Natural killer cell (primary cell): ENCODE measurements around the gene HDAC4. TPM values are rescaled to one million over a fixed set of nuclear protein-coding genes. Genes with fewer than 3 reads are reported as not detected.

Experiments used
- ATAC-seq, 3 donors: fragments of 150-1000 bp in 2 of 3; fragments of 200-7000 bp in 1 of 3; cut with Tn5 transposase; 1 replicate in 1 of 3; 2 replicates in 2 of 3; pipeline ENCODE4 v1.10.0; 2021; ENCODE audit warnings: mild to moderate bottlenecking in 2 of 3, moderate library complexity in 2 of 3
- DNase-seq, 2 donors: peaks; one replicate each; pipeline versions ENCODE4 v3.0.0 to v3.0.0-alpha.2; 2013 to 2021; ENCODE audit warnings: mixed read lengths in 1 of 2
- H3K27ac ChIP-seq: one replicate; pipeline ENCODE4 v1.5.1; 2013; ENCODE audit warnings: mild to moderate bottlenecking, low read length
- H3K27me3 ChIP-seq: one replicate; pipeline ENCODE4 v1.6.1; 2013; ENCODE audit warnings: low read length; ENCODE audit not compliant: control insufficient read depth, insufficient read depth
- H3K36me3 ChIP-seq: one replicate; pipeline ENCODE4 v1.6.1; 2013; ENCODE audit warnings: low read length; ENCODE audit not compliant: control insufficient read depth, insufficient read depth
- H3K4me1 ChIP-seq: one replicate; pipeline ENCODE4 v1.6.1; 2013; ENCODE audit warnings: low read length; ENCODE audit not compliant: control insufficient read depth, insufficient read depth
- H3K4me3 ChIP-seq: one replicate; pipeline ENCODE4 v1.5.1; 2013; ENCODE audit warnings: low read length
- H3K9me3 ChIP-seq: one replicate; pipeline ENCODE4 v1.6.1; 2013; ENCODE audit warnings: low read length; ENCODE audit not compliant: control insufficient read depth, insufficient read depth
- H3K27ac Mint-ChIP-seq, 2 donors: one replicate each; pipeline ENCODE4 v1.8.0; 2022; ENCODE audit warnings: mild to moderate bottlenecking in 2 of 2, mixed read lengths in 2 of 2, moderate library complexity in 1 of 2
- H3K27me3 Mint-ChIP-seq, 2 donors: one replicate each; pipeline ENCODE4 v1.8.0; 2022; ENCODE audit warnings: low read depth in 2 of 2, mixed read lengths in 2 of 2
- H3K36me3 Mint-ChIP-seq: one replicate; pipeline ENCODE4 v1.8.0; 2022; ENCODE audit warnings: mixed read lengths
- H3K4me1 Mint-ChIP-seq, 2 donors: one replicate each; pipeline ENCODE4 v1.8.0; 2022; ENCODE audit warnings: mixed read lengths in 2 of 2
- H3K4me3 Mint-ChIP-seq: one replicate; pipeline ENCODE4 v1.8.0; 2022; ENCODE audit warnings: mild to moderate bottlenecking, moderate library complexity, mixed read lengths
- H3K9me3 Mint-ChIP-seq, 2 donors: one replicate each; pipeline ENCODE4 v1.8.0; 2022; ENCODE audit warnings: mixed read lengths in 2 of 2
- CTCF ChIP-seq: fragments of 200-600 bp; IDR thresholded peaks from one replicate; pipeline ENCODE4 v1.8.0; 2022; ENCODE audit warnings: antibody characterized with exemption
- WGBS: methylation state at CpG from one replicate; pipeline ENCODE4 v1.1.7; 2013; ENCODE audit warnings: missing lambda C conversion rate; ENCODE audit not compliant: insufficient coverage; 5-methylcytosine and 5-hydroxymethylcytosine counted together
- intact Hi-C: fragments of 100-400 bp; cut with micrococcal nuclease; formaldehyde crosslinking; loops from one replicate; pipeline ENCODE4 v1.14.2; 2022
- total RNA-seq, 4 donors: library from RNA; stranded (reverse); fragments of 120-200 nt in 1 of 4; gene quantifications; one replicate each; pipeline versions ENCODE4 v1.2.3 to v1.2.4, GENCODE V29; 2013 to 2022

The HDAC4 gene
- total RNA-seq, 3 donors from 2014 or later (not counting 1 experiment from before 2014, with no cell fraction given): 74.9 to 105 (median 100) TPM

GRCh38 chr2:239181074-239181902 lies 219.5 kb downstream of the HDAC4 start:
- no peak for DNase-seq
- H3K9me3 Mint-ChIP-seq: no peaks in the 10 kb centered on the region

GRCh38 chr2:239180526-239181073 lies 220.2 kb downstream of the HDAC4 start:
- H3K27ac ChIP-seq: no peak overlapping the region

More at GRCh38 chr2:239181074-239181902, 219.5 kb downstream of the HDAC4 start:
- Histone ChIP-seq H3K36me3 (peaks cover 50% of the 10 kb centered on the region), H3K4me1 (no peaks in the 10 kb centered on the region), H3K9me3 (no peaks in the 10 kb centered on the region), H3K27me3 (no peaks in the 10 kb centered on the region), H3K27ac (no peak overlapping the region), H3K4me3 (no peak overlapping the region)
- no peaks in the 10 kb centered on the region for H3K27me3 Mint-ChIP-seq
- 91% methylated on average over 21 of the region's 21 CpGs for WGBS
- ATAC-seq: no peak
- H3K4me1 Mint-ChIP-seq: peaks cover 11 to 17% of the 10 kb centered on the region in 2 donors
- H3K36me3 Mint-ChIP-seq: peaks cover 17% of the 10 kb centered on the region
- no peak overlapping the region for H3K27ac Mint-ChIP-seq
- no peak overlapping the region for H3K4me3 Mint-ChIP-seq
- intact Hi-C loops: no loop called here
- TF ChIP-seq CTCF: no peak

DNA sequence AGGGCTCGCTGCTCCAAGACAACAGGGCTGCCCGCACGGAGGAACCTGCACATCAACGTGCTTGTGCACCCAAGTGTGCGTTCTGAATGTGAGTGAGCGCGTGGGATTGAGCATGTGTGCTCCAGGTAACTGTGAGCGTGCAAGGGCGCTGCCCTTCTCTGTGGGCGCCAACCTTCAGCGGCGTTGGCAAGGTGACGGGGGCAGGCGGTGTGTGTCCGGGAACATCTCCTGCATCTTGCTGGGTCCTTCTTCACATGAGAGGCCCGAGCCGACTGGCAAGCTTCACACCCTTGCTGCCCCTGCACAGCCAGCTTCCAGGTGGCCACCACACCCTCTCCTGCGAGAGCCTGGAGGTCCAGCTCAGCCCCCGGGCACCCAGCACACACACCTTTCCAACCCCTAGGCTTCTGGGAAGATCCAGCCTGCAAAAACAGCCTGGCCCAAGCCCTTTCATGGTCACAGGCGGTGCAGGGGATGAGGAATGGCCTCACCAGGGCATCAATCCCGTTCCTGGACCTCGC lies 220.9 kb downstream of the HDAC4 start:
- H3K27ac ChIP-seq: no peak overlapping the region
- H3K36me3 ChIP-seq: peaks cover 48% of the 10 kb centered on the region
- H3K4me3 ChIP-seq: no peak overlapping the region
- TF ChIP-seq CTCF: no peak
- Mint-ChIP-seq H3K27ac (no peak overlapping the region), H3K9me3 (no peaks in the 10 kb centered on the region), H3K4me1 (peaks cover 11 to 19% of the 10 kb centered on the region in 2 donors), H3K4me3 (no peak overlapping the region), H3K36me3 (peaks cover 20% of the 10 kb centered on the region), H3K27me3 (no peaks in the 10 kb centered on the region)
- 95% methylated on average over 22 of the region's 22 CpGs for WGBS
- H3K4me1 ChIP-seq: no peaks in the 10 kb centered on the region
- DNase-seq: no peak
- H3K27me3 ChIP-seq: no peaks in the 10 kb centered on the region
- no peak for ATAC-seq
- intact Hi-C loops: no loop called here
- no peaks in the 10 kb centered on the region for H3K9me3 ChIP-seq

More at GRCh38 chr2:239180526-239181073, 220.2 kb downstream of the HDAC4 start:
- H3K4me1 ChIP-seq: no peaks in the 10 kb centered on the region
- peaks cover 49% of the 10 kb centered on the region for H3K36me3 ChIP-seq
- TF ChIP-seq CTCF: no peak
- H3K27ac Mint-ChIP-seq: no peak overlapping the region
- H3K36me3 Mint-ChIP-seq: peaks cover 17% of the 10 kb centered on the region
- no peaks in the 10 kb centered on the region for H3K9me3 Mint-ChIP-seq
- ATAC-seq: no peak
- peaks cover 11 to 19% of the 10 kb centered on the region in 2 donors for H3K4me1 Mint-ChIP-seq
- DNase-seq: no peak
- intact Hi-C loops: no loop called here
- 97% methylated on average over 14 of the region's 14 CpGs for WGBS
- H3K9me3 ChIP-seq: no peaks in the 10 kb centered on the region
- no peaks in the 10 kb centered on the region for H3K27me3 Mint-ChIP-seq
- no peak overlapping the region for H3K4me3 ChIP-seq
- H3K4me3 Mint-ChIP-seq: no peak overlapping the region
- no peaks in the 10 kb centered on the region for H3K27me3 ChIP-seq
